ENCODE results near the gene CALML4.

GRCh38 chr15:68150187-68150586 lies 54.9 kb downstream of the CALML4 start:
- TF ChIP-seq POLR2A (IDR thresholded peaks at IDR 0.05) = no peak
- TF ChIP-seq EP300 (IDR thresholded peaks at IDR 0.05) = no peak
- TF ChIP-seq, protein P1, sequence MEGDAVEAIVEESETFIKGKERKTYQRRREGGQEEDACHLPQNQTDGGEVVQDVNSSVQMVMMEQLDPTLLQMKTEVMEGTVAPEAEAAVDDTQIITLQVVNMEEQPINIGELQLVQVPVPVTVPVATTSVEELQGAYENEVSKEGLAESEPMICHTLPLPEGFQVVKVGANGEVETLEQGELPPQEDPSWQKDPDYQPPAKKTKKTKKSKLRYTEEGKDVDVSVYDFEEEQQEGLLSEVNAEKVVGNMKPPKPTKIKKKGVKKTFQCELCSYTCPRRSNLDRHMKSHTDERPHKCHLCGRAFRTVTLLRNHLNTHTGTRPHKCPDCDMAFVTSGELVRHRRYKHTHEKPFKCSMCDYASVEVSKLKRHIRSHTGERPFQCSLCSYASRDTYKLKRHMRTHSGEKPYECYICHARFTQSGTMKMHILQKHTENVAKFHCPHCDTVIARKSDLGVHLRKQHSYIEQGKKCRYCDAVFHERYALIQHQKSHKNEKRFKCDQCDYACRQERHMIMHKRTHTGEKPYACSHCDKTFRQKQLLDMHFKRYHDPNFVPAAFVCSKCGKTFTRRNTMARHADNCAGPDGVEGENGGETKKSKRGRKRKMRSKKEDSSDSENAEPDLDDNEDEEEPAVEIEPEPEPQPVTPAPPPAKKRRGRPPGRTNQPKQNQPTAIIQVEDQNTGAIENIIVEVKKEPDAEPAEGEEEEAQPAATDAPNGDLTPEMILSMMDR (IDR thresholded peaks at IDR 0.05) = no peak
- no peak for TF ChIP-seq POLR2AphosphoS5 (IDR thresholded peaks at IDR 0.05)
